NCI-H146 (cell line): ENCODE data around the gene DNAJC3.
A peak's percentile ranks its signal among the peaks of the same experiment; 100 is the strongest.
"Not testable (repeated sequence)": the region's sequence is repeated elsewhere in the genome, so short reads cannot be mapped to it uniquely, and the experiment has no call there.

Experiments
- DNase-seq: peaks from one replicate; lab custom pipeline; 2025; lab: John Stamatoyannopoulos, UW

DNAJC3 gene

GRCh38 chr13:95676105-95676761, 706 bp upstream of the DNAJC3 start:
- peak; percentile 71 for DNase-seq

- peak; percentile 23 for DNase-seq
Measured at GRCh38 chr13:95677564-95678266, 776 bp downstream of the DNAJC3 start.

- DNase-seq: no peak
Measured at GRCh38 chr13:95678967-95679366, 2.0 kb downstream of the DNAJC3 start.

DNA sequence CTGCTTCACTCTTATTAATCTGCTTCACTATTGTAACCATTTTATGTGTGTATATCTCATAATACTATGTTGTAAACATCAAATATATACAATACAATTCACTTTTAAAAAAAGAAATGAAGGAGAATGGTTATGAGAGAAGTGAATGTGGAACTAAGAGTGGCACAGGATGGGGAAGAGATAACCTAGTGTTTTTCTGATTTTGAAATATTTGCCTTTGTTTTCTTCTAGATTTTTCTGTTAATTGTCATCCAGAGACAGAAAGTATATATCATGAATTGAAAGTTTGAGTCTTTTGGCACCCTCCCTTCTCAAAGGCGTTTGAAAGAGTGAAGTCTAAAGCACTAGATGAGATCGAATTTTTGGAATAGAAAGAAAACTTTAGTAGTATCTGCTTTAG, 2.8 kb downstream of the DNAJC3 start:
- DNase-seq: no peak

DNA sequence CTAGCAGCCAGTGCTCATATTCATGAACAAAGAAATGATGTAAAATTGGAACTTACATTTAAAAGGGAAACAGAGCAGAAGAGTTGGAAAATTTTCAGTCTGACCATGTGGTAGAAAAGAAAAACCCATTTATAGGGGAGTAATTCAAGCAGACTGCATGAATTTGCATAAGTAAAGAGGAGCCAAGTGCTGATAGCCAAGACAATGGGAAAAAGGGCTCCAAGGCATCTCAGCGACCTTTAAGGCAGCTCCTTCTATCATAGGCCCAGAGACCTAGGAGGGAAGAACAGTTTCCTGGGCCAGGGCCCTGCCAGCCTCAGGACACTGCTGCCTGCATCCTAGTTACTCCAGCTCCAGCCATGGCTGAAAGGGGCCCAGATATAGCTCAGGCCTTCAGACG, 7.5 kb downstream of the DNAJC3 start:
- no peak for DNase-seq

DNA sequence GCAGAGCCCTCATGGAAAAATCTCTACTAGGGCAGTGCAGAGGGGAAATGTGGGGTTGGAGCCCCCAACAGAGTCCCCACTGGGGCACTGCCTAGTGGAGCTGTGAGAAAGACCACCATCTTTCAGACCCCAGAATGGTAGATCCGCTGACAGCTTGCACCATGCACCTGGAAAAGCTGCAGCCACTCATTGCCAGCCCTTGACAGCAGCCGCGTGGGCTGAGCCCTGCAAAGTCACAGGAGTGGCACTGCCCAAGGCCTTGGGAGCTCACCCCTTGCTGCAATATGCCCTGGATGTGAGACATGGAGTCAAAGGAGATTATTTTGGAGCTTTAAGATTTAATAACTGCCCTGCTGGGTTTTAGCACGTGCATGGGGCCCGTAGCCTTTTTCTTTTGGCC, 8.0 kb downstream of the DNAJC3 start:
- DNase-seq: not testable (repeated sequence)

DNA sequence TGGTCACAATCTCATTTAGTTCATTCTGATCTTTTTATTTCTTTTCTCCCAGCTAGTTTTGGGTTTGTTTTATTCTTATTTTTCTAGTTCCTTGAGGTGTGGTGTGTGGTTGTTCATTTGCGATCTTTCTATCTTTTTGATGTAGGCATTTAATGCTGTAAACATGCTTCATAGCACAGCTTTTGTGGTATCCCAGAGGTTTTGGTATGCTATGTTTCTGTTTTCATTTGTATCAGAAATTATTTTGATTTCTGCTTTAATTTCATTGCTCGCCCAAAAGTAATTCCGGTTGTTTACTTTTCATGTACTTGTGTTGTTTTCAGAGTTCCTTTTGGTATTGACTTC, 12.6 kb downstream of the DNAJC3 start:
- DNase-seq: no peak

DNA sequence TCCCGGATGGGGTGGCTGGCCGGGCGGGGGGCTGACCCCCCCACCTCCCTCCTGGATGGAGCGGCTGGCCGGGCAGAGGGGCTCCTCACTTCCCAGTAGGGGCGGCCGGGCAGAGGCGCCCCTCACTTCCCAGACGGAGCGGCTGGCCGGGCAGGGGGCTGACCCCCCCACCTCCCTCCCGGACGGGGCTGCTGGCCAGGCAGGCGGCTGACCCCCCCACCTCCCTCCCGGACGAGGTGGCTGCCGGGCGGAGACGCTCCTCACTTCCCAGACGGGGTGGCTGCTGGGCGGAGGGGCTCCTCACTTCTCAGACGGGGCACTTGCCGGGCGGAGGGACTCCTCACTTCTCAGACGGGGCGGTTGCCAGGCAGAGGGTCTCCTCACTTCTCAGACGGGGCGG, 14.0 kb downstream of the DNAJC3 start:
- not testable (repeated sequence) for DNase-seq

DNA sequence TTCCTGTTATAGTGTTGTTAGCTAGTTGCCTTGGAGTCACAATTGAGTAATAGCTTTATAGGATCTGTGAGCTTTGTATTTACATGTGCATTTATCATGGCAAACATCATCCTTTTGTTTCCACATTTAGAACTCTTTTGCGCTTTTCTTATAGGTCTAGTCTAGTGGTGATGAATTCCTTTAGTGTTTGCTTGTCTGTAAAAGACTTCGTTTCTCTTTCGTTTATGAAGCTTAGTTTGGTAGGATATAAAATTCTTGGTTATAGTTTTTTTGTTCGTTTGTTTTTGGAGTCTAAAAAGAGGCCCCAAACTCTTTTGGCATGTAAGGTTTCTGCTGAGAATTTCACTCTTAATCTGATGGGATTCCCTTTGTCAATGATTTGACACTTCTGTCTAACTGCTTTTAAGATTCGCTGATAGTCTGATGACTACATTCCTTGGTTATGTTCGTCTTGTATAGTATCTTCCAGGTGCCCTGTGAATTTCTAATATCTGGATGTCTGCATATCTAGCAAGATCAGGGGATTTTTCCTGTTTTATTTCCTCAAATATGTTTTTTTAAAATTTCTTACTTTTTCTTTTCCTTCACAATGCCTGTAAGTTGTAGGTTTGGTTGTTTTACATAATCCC, 20.2 kb downstream of the DNAJC3 start:
- DNase-seq: no peak

DNA sequence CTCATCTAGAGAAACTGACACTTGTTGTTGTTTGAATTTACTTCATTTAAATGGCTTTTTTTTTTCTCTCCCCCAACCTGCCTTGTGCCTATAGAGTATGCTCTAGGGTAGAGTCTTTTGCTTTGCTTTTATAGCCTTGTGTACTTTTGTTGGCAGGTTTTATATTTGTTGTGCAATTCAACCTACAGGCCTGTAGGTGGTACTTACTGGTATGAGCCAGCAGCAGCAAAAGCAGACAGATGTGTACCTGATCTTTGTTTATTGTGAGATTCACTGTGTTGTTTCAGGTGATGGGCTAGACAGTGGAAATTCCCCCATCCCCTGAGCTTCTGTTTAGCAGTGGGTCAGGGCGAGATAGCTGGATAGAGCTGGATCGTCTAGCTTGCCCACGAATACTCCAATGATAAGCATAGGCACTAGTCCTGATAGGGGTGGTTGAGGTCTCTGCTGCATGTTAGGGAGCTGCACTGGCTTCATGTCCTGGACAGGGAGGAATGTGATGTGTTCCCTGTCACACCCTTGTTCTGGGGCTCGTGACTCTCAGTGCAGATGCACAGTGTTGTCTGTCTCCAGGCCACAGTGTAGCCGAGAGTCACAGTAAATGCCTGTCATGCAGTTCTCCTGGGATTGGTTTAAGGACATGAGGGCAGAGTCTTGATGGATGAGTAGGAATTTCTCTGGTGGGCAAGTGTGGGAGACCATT, 21.3 kb downstream of the DNAJC3 start:
- DNase-seq: peak; percentile 1

DNA sequence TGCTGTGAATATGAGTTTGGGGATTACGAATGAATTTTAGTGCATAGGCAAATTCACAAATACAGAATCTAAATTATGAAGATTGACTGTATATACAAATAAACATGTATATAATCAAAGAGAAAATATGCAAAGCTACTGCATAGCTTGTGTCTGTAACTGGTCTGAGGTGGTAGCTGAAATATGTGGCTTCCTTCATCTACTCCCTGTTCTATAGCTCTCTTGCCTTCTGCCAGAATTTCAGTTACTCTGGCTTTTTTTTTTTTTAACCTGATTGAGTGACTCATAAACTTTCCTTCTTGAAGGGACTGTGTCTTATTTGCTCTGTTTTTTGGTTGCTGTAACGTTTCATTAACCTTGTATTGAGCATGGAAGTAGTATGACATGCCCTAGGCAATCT, 26.6 kb downstream of the DNAJC3 start:
- DNase-seq: no peak

DNA sequence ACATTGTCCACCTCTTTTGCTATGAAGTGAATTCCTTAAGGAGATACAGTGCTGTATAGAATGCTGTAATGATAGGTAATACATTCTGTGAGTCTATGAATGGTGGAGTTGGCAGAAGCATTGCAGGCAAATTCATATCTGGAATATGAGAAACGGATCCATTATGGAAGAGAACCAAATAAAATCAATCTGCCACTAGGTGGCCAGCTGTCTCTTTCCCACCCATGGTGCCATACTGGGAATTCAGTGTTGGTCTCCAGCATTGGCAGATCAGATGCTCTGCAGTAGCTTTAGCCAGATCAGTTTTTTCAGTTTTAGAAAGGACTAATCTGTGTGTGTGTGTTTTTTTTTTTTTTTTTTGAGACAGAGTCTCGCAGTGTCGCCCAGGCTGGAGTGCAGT, 27.6 kb downstream of the DNAJC3 start:
- peak; percentile 33 for DNase-seq

- DNase-seq: no peak
Measured at GRCh38 chr13:95706356-95706755, 29.4 kb downstream of the DNAJC3 start.

DNA sequence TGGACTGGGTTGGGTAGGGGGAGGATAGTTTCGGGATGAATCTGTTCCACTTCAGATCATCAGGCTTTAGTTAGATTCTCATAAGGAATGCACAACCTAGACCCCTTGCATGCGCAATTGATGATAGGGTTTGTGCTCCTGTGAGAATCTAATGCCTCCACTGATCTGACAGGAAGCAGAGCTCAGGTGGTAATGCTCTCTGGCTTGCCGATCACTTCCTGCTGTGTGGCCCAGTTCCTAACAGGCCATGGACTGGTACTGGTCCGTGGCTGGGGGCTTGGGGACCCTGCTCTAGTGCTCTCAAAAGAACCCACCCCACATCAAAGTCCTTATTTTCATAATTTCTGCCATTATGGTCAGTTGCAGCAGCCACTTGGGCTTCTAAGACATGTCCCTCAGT, 30.1 kb downstream of the DNAJC3 start:
- no peak for DNase-seq

GRCh38 chr13:95707442-95708390, 30.8 kb downstream of the DNAJC3 start:
- DNase-seq: no peak

DNA sequence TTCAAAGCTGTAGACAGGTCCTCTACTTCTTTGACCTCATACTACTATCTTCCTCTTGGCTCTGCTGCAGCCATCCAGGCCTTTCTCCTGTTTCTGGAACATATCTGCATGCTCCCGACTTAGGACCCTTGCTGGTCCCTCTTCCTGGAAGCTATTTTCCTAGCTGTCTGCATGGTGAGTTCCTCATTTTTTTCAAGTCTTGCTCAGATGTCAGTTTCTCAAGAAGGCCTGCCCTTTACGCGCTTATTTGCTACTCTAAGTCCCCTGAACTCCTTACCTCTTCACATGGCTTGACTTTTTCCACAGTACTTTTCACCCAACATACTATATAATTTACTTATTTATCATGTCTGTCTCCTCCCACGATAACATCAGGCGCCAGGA, 31.4 kb downstream of the DNAJC3 start:
- no peak for DNase-seq

DNA sequence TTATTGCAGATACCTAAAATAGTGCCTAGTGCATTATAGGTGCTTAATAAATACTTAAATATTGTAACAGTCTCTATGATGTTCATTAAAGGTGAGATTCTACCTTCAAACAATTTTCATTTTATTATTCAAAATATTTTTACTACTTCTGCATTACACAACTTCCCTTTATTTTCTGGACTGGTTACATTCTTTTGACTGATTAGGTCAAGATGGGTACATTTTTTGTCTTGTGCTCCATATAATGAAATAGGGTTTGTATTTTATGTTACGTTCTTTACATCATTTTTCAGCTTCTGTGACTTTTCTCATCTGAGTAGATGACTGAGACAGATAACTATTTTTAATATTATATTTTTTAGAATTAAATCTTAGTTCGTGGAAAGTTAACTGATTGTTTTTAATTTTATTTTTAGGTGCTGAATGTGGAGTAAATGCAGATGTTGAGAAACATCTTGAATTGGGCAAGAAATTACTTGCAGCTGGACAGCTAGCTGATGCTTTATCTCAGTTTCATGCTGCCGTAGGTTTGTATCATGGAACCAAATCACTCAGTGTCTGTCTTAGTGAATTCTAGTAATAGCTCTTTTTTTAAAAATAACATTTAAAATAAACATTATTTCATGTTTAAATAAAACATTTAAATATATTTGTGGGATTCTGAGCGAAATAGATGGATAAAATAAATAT, 32.0 kb downstream of the DNAJC3 start:
- no peak for DNase-seq

- no peak for DNase-seq
Measured at GRCh38 chr13:95710313-95710712, 33.4 kb downstream of the DNAJC3 start.

GRCh38 chr13:95712846-95713245, 35.9 kb downstream of the DNAJC3 start:
- not testable (repeated sequence) for DNase-seq

- no peak for DNase-seq
Measured at GRCh38 chr13:95713651-95714050, 36.7 kb downstream of the DNAJC3 start.

DNA sequence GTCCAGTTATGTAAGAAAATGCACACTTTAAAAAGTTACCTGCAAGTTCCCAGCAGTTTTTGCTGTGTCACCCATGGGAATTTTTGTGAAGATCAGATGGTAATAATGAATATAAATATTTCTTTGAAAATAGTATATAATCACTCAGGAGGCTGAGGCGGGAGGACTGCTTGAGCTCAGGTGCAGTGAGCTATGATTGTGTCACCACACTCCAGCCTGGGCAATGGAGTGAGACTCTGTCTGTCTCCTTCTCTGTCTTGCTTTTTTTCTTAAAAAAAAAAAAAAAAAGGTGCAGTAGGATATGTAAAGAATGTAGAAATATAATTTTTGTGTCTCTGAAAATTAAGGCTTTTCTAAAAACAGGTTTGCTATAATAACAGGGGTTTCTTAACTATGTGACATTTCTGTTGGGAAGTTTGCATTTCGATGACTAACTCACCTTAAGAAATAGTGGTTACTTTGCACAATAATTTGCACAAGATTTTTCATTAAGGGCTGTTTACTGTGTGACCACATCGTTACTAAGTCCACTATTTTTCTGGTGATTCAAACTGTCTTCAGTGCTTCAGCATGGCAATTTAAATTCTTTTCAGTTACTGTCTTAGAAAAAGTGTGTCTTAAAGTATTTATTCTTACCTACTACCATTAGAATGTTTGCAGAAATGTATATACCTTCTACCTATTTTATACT, 37.3 kb downstream of the DNAJC3 start:
- no peak for DNase-seq
